Measurements from ENCODE around the gene PRRT2.

GRCh38 chr16:29837841-29838240, 25.8 kb downstream of the PRRT2 start:
- TF ChIP-seq CTCF (IDR thresholded peaks at IDR 0.05) (no peak), POLR2A (IDR thresholded peaks at IDR 0.05) (no peak), POLR2AphosphoS5 (IDR thresholded peaks at IDR 0.05) (no peak)
